Caco-2 (cell line): ENCODE measurements around the gene SSBP2. TPM values are rescaled to one million over a fixed set of nuclear protein-coding genes. Genes with fewer than 3 reads are reported as not detected.
A peak's percentile ranks its signal among the peaks of the same experiment; 100 is the strongest.

Source experiments
- BruUV-seq: library from RNA; stranded (reverse); fragments of 400-500 nt; replicated peaks from 2 replicates; lab custom pipeline; 2021; lab: Mats Ljungman, UMichigan
- CTCF ChIA-PET: fragments of 300-600 bp; sonication (Branson Sonifier 250); formaldehyde crosslinking; loops from one replicate; lab custom pipeline; 2022; ENCODE audit warnings: antibody characterized with exemption; lab: Charles Lee
- POLR2A ChIA-PET: fragments of 300-600 bp; sonication (Branson Sonifier 250); formaldehyde crosslinking; loops from one replicate; lab custom pipeline; 2022; ENCODE audit warnings: antibody characterized with exemption; lab: Charles Lee
- DNase-seq, 2 experiments: peaks; one replicate each; pipeline versions ENCODE4 v3.0.0 to v3.0.0-alpha.2; 2020 to 2022
- H3K27me3 ChIP-seq: replicated peaks from 2 replicates; pipeline ENCODE4 v1.6.0; 2011; ENCODE audit warnings: low read length; ENCODE audit not compliant: control insufficient read depth, insufficient read depth
- H3K36me3 ChIP-seq: 2 replicates; pipeline ENCODE4 v1.5.1; 2011; ENCODE audit warnings: low read length; ENCODE audit not compliant: control insufficient read depth, insufficient read depth
- H3K4me1 ChIP-seq: fragments of 250-450 bp; sonication (Bioruptor Pico); 2 replicates; pipeline ENCODE4 v1.5.1; 2020; ENCODE audit warnings: mild to moderate bottlenecking
- H3K4me3 ChIP-seq: 2 replicates; pipeline ENCODE4 v1.5.1; 2011; ENCODE audit warnings: low read depth, mild to moderate bottlenecking, control low read depth, low read length
- H3K9me3 ChIP-seq: fragments of 250-450 bp; sonication (Bioruptor Pico); 2 replicates; pipeline ENCODE4 v1.5.1; 2020; ENCODE audit warnings: mild to moderate bottlenecking, moderate library complexity
- H3K27ac Mint-ChIP-seq: one replicate; pipeline ENCODE4 v1.8.0; 2022; ENCODE audit warnings: mixed read lengths; ENCODE audit not compliant: unreplicated experiment
- H3K27me3 Mint-ChIP-seq: one replicate; pipeline ENCODE4 v1.8.0; 2022; ENCODE audit warnings: mixed read lengths; ENCODE audit not compliant: insufficient read depth, unreplicated experiment
- H3K36me3 Mint-ChIP-seq: one replicate; pipeline ENCODE4 v1.8.0; 2022; ENCODE audit warnings: mild to moderate bottlenecking, mixed read lengths; ENCODE audit not compliant: insufficient read depth, unreplicated experiment
- H3K4me1 Mint-ChIP-seq: one replicate; pipeline ENCODE4 v1.8.0; 2022; ENCODE audit warnings: low read depth, mixed read lengths; ENCODE audit not compliant: unreplicated experiment
- H3K4me3 Mint-ChIP-seq: one replicate; pipeline ENCODE4 v1.8.0; 2022; ENCODE audit warnings: mild to moderate bottlenecking, moderate library complexity, mixed read lengths; ENCODE audit not compliant: unreplicated experiment
- H3K9me3 Mint-ChIP-seq: one replicate; pipeline ENCODE4 v1.8.0; 2022; ENCODE audit warnings: mixed read lengths; ENCODE audit not compliant: unreplicated experiment
- intact Hi-C: fragments of 100-400 bp; cut with micrococcal nuclease; formaldehyde crosslinking; loops from one replicate; pipeline ENCODE4 v1.10.0; 2022; ENCODE audit not compliant: unreplicated experiment
- total RNA-seq: library from RNA; stranded (reverse); gene quantifications from 2 replicates; pipeline ENCODE4 v1.2.3, GENCODE V29; 2022
- TF ChIP-seq, protein P1 (sequence below), 2 experiments: fragments of 200-600 bp in 1 of 2; IDR thresholded peaks; 1 replicate in 1 of 2; 2 replicates in 1 of 2; pipeline versions ENCODE4 v1.5.1 to v1.8.0; 2011 to 2022; ENCODE audit warnings: antibody characterized with exemption in 1 of 2, control low read depth in 1 of 2, inconsistent platforms in 1 of 2, low read depth in 1 of 2, low read length in 1 of 2, mild to moderate bottlenecking in 1 of 2, moderate library complexity in 1 of 2; ENCODE audit not compliant: insufficient read depth in 1 of 2, severe bottlenecking in 1 of 2, unreplicated experiment in 1 of 2

SSBP2 gene
- total RNA-seq, 1 experiment from 2014 or later = 2.5 TPM

DNA sequence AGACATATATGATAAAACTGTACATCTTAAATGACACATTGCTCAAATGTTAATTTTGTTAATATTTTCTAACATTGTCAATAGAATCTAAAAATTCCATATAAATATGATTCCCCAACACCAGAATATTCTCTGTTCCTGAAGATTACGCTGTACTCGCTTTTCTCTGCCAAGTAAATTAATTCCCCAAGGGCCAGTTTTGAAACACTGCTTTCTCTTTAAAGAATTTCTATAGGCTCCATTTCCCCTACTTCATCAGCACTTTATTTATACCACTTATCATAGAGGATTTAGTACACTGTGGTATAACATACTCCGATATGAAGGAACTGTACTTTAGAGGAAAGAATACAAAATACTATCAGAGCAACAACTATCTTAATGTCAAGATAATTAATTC is 255.6 kb downstream of the SSBP2 start:
- Histone ChIP-seq H3K9me3 (no peaks in the 10 kb centered on the region), H3K4me1 (no peaks in the 10 kb centered on the region), H3K27me3 (no peaks in the 10 kb centered on the region), H3K36me3 (no peaks in the 10 kb centered on the region), H3K4me3 (no peak overlapping the region)
- no peaks in the 10 kb centered on the region for H3K27me3 Mint-ChIP-seq
- CTCF ChIA-PET = no interaction called here
- BruUV-seq = no TSS peak
- DNase-seq = no peak
- no peak overlapping the region for H3K27ac Mint-ChIP-seq
- no peaks in the 10 kb centered on the region for H3K4me1 Mint-ChIP-seq
- H3K9me3 Mint-ChIP-seq = no peaks in the 10 kb centered on the region
- TF ChIP-seq, protein P1, sequence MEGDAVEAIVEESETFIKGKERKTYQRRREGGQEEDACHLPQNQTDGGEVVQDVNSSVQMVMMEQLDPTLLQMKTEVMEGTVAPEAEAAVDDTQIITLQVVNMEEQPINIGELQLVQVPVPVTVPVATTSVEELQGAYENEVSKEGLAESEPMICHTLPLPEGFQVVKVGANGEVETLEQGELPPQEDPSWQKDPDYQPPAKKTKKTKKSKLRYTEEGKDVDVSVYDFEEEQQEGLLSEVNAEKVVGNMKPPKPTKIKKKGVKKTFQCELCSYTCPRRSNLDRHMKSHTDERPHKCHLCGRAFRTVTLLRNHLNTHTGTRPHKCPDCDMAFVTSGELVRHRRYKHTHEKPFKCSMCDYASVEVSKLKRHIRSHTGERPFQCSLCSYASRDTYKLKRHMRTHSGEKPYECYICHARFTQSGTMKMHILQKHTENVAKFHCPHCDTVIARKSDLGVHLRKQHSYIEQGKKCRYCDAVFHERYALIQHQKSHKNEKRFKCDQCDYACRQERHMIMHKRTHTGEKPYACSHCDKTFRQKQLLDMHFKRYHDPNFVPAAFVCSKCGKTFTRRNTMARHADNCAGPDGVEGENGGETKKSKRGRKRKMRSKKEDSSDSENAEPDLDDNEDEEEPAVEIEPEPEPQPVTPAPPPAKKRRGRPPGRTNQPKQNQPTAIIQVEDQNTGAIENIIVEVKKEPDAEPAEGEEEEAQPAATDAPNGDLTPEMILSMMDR (IDR thresholded peaks at IDR 0.05; ENCODE audit: insufficient read depth in 1 of 2, low read depth in 1 of 2, low read length in 1 of 2, severe bottlenecking in 1 of 2, unreplicated experiment in 1 of 2) = no peak
- H3K4me3 Mint-ChIP-seq = no peak overlapping the region
- intact Hi-C loops = no loop called here
- H3K36me3 Mint-ChIP-seq = no peaks in the 10 kb centered on the region
- POLR2A ChIA-PET = interaction anchor here (0.6 kb wide), 1 partner anchor 213 kb away, joined by 3 read pairs; no protein-coding TSS in a partner anchor

DNA sequence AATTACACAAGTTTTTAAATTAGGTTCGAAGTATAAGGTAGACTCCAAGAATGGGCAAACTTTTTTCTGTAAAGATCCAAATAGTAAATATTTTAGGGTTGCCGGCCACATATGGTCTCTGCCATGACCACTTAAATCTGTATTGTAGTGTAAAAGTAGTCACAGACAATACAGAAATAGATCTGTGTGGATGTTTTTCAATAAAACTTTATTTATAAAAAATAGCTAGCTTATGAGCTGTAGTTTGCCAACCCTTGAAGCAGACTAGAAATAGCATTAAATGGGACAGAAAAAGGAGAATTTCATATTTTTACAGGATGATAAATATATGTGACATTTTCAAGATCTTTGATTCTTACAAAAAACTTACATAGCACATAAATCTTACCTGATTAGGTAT is 262.0 kb downstream of the SSBP2 start:
- no peaks in the 10 kb centered on the region for H3K9me3 Mint-ChIP-seq
- H3K4me3 Mint-ChIP-seq = no peak overlapping the region
- Histone ChIP-seq H3K36me3 (no peaks in the 10 kb centered on the region), H3K4me1 (no peaks in the 10 kb centered on the region), H3K27me3 (no peaks in the 10 kb centered on the region), H3K9me3 (no peaks in the 10 kb centered on the region), H3K4me3 (no peak overlapping the region)
- TF ChIP-seq, protein P1 (IDR thresholded peaks at IDR 0.05; ENCODE audit: insufficient read depth in 1 of 2, low read depth in 1 of 2, low read length in 1 of 2, severe bottlenecking in 1 of 2, unreplicated experiment in 1 of 2) = no peak
- H3K36me3 Mint-ChIP-seq = no peaks in the 10 kb centered on the region
- BruUV-seq = no TSS peak
- POLR2A ChIA-PET = no interaction called here
- no peaks in the 10 kb centered on the region for H3K27me3 Mint-ChIP-seq
- CTCF ChIA-PET = no interaction called here
- H3K4me1 Mint-ChIP-seq = no peaks in the 10 kb centered on the region
- DNase-seq = no peak
- H3K27ac Mint-ChIP-seq = no peak overlapping the region
- intact Hi-C loops = no loop called here

DNA sequence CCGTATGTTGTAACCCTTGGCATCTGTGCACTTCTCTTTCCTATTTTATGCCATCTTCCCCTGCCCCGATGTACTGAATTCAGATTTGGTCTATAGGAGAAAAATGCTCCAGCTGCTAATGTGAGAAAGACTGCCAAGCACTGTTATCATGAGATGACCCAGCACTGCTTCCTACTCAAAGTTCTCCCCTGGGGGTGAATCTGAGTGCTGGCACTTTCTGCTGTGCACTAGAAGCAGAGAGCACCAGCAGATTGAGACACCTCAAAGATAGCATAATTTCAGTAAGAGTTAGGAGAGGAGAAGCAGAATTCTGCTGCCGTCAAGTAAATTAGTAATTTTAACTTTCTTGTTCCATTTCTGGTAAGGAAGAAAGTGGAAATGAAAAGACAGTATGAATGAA is 264.2 kb downstream of the SSBP2 start:
- Mint-ChIP-seq H3K27me3 (no peaks in the 10 kb centered on the region), H3K9me3 (no peaks in the 10 kb centered on the region), H3K27ac (no peak overlapping the region), H3K4me3 (no peak overlapping the region), H3K4me1 (peaks cover 8% of the 10 kb centered on the region), H3K36me3 (no peaks in the 10 kb centered on the region)
- intact Hi-C loops = no loop called here
- Histone ChIP-seq H3K4me1 (peaks cover 10% of the 10 kb centered on the region; the same call in 1 of the 2 replicates), H3K4me3 (no peak overlapping the region), H3K9me3 (no peaks in the 10 kb centered on the region), H3K27me3 (no peaks in the 10 kb centered on the region), H3K36me3 (no peaks in the 10 kb centered on the region)
- TF ChIP-seq, protein P1 (IDR thresholded peaks at IDR 0.05; ENCODE audit: insufficient read depth in 1 of 2, low read depth in 1 of 2, low read length in 1 of 2, severe bottlenecking in 1 of 2, unreplicated experiment in 1 of 2) = peak in 1 of 2 experiments; percentile 1
- DNase-seq = no peak
- BruUV-seq = no TSS peak
- CTCF ChIA-PET = no interaction called here
- POLR2A ChIA-PET = no interaction called here
